GM23248 (cell line): ENCODE data around the gene ANTXR2.

ENCODE experiments used
- EZH2 ChIP-seq: fragments of 200-600 bp; sonication (generic); IDR thresholded peaks from 2 replicates; pipeline ENCODE4 v1.6.1; 2018; ENCODE audit warnings: antibody characterized with exemption, mild to moderate bottlenecking; ENCODE audit not compliant: insufficient read depth, poor library complexity, severe bottlenecking
- EZH2phosphoT487 ChIP-seq: fragments of 200-600 bp; sonication (generic); IDR thresholded peaks from 2 replicates; pipeline ENCODE4 v1.6.1; 2018; ENCODE audit warnings: antibody characterized with exemption, moderate library complexity, mild to moderate bottlenecking, low read depth; ENCODE audit not compliant: insufficient read depth

DNA sequence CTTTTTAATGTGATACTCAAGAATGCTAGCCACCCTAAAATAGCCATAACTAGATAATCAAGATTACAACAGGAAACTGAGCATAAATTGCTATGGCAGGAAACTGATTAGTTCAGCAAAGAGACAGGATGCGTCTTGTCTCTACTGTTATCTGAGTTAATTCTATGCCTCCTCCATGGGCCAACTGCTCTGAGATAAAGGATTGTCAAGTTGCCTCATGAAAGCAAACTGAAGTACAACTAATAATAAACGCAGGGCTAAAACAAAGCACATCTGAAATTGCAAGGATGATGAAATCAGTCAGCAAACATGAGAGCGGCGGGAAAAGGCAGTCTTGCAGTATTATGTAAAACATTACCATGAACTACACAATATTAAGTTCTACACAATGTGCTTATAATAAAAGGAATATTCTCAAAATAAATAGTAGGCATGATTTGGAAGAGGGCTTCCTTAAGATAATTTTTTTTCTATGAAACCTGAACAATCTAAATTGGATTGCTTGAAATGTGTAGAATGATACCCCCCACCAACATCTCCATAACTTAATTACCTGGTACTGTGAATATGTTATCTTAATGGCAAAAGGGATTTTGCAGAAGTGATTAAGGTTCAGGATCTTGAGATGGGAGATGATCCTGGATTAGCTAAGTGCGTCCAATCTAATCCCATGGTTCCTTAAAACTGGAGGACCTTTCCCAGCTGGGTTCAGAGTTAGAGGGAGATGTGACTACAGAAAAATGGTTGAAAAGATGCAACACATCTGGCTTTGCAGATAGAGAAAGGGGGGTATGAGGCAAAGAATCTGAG, 65.9 kb downstream of the ANTXR2 start:
- TF ChIP-seq EZH2: no peak
- no peak for TF ChIP-seq EZH2phosphoT487
